Measurements from ENCODE around the gene DNMT1.

- TF ChIP-seq CTCF (conservative IDR thresholded peaks at IDR 0.05) (no peak), EZH2 (IDR thresholded peaks at IDR 0.05; ENCODE audit: low read depth) (no peak)
Observed at GRCh38 chr19:10214784-10215183, 20.0 kb upstream of the DNMT1 start.
